ENCODE data around the gene ATRNL1.
"Not testable (repeated sequence)": the region's sequence is repeated elsewhere in the genome, so short reads cannot be mapped to it uniquely, and the experiment has no call there.

ATRNL1 gene

GRCh38 chr10:115653473-115653872 lies 560.3 kb downstream of the ATRNL1 start:
- DNase-seq = no peak

GRCh38 chr10:115654961-115655360 lies 561.8 kb downstream of the ATRNL1 start:
- DNase-seq = no peak

- DNase-seq = no peak
Observed at GRCh38 chr10:115657161-115657860, 564.1 kb downstream of the ATRNL1 start.

- DNase-seq = no peak
Observed at GRCh38 chr10:115659616-115660015, 566.5 kb downstream of the ATRNL1 start.

GRCh38 chr10:115660391-115660790 lies 567.2 kb downstream of the ATRNL1 start:
- DNase-seq = no peak

- no peak for DNase-seq
Observed at GRCh38 chr10:115662422-115662821, 569.3 kb downstream of the ATRNL1 start.

GRCh38 chr10:115665549-115665948 lies 572.4 kb downstream of the ATRNL1 start:
- DNase-seq = no peak

- DNase-seq = no peak
Observed at GRCh38 chr10:115674496-115674895, 581.3 kb downstream of the ATRNL1 start.

GRCh38 chr10:115696747-115697146 lies 603.6 kb downstream of the ATRNL1 start:
- no peak for DNase-seq

- no peak for DNase-seq
Observed at GRCh38 chr10:115706026-115706425, 612.9 kb downstream of the ATRNL1 start.

- no peak for DNase-seq
Observed at GRCh38 chr10:115706488-115707076, 613.4 kb downstream of the ATRNL1 start.

GRCh38 chr10:115710136-115710535 lies 617.0 kb downstream of the ATRNL1 start:
- DNase-seq = no peak

GRCh38 chr10:115711306-115711705 lies 618.1 kb downstream of the ATRNL1 start:
- DNase-seq = no peak

GRCh38 chr10:115720121-115720520 lies 627.0 kb downstream of the ATRNL1 start:
- DNase-seq = no peak

GRCh38 chr10:115727129-115727528 lies 634.0 kb downstream of the ATRNL1 start:
- no peak for DNase-seq

GRCh38 chr10:115744089-115744488 lies 650.9 kb downstream of the ATRNL1 start:
- DNase-seq = no peak

GRCh38 chr10:115745943-115746342 lies 652.8 kb downstream of the ATRNL1 start:
- DNase-seq = no peak

- DNase-seq = no peak
Observed at GRCh38 chr10:115747811-115748210, 654.6 kb downstream of the ATRNL1 start.

GRCh38 chr10:115758488-115758887 lies 665.3 kb downstream of the ATRNL1 start:
- not testable (repeated sequence) for DNase-seq

GRCh38 chr10:115760131-115760530 lies 667.0 kb downstream of the ATRNL1 start:
- DNase-seq = no peak

GRCh38 chr10:115761166-115761565 lies 668.0 kb downstream of the ATRNL1 start:
- no peak for DNase-seq

GRCh38 chr10:115762029-115762428 lies 668.9 kb downstream of the ATRNL1 start:
- DNase-seq = no peak

GRCh38 chr10:115771755-115772154 lies 678.6 kb downstream of the ATRNL1 start:
- no peak for DNase-seq

GRCh38 chr10:115772606-115773005 lies 679.4 kb downstream of the ATRNL1 start:
- DNase-seq = no peak

GRCh38 chr10:115773832-115774231 lies 680.7 kb downstream of the ATRNL1 start:
- no peak for DNase-seq
